IPS DF 6.9 (cell line): Measurements from ENCODE around the gene PRKD3.

Source experiments
- DNase-seq: peaks from one replicate; pipeline ENCODE4 v3.0.0-alpha.2; 2013; ENCODE audit warnings: low read depth, low spot score
- H3K27ac ChIP-seq: one replicate; pipeline ENCODE4 v1.5.1; 2013; ENCODE audit warnings: low read length, control low read depth
- H3K27me3 ChIP-seq: 2 replicates; pipeline ENCODE4 v1.6.1; 2013; ENCODE audit warnings: mild to moderate bottlenecking, low read length; ENCODE audit not compliant: control insufficient read depth, insufficient read depth
- H3K36me3 ChIP-seq: 2 replicates; pipeline ENCODE4 v1.6.1; 2013; ENCODE audit warnings: low read length; ENCODE audit not compliant: control insufficient read depth, insufficient read depth
- H3K4me1 ChIP-seq: 2 replicates; pipeline ENCODE4 v1.6.1; 2013; ENCODE audit warnings: low read length; ENCODE audit not compliant: control insufficient read depth, insufficient read depth
- H3K4me3 ChIP-seq: 2 replicates; pipeline ENCODE4 v1.5.1; 2013; ENCODE audit warnings: mild to moderate bottlenecking, low read length
- H3K9me3 ChIP-seq: 2 replicates; pipeline ENCODE4 v1.6.1; 2013; ENCODE audit warnings: low read length, inconsistent platforms; ENCODE audit not compliant: control insufficient read depth, insufficient read depth
- WGBS: extraction: QIAGEN DNeasy Blood & Tissue Kit; methylation state at CpG from one replicate; pipeline ENCODE4 v1.1.7; 2013; ENCODE audit warnings: mixed read lengths, missing lambda C conversion rate; ENCODE audit not compliant: insufficient read length, insufficient coverage; 5-methylcytosine and 5-hydroxymethylcytosine counted together

Gene PRKD3

DNA sequence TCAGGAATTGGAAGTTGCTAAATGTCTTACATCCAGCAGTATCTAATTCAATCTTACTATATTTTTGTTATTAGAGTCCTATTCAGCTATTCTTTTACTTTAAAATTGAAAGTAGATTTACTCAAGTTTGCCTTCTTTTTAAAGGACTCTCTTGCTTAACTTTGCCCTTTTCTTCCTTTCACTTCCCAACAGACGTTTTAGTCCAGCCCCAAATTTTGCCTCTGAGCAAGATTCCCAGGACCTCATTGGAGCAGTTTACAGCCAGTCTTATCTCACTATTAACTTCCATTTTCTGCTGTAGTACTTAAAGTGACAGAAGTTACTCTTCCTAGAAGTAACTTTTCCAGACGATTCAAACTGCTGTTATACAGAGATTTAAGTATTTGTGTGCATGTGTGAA, 1.7 kb upstream of the PRKD3 start:
- DNase-seq: no peak
- Histone ChIP-seq H3K27me3 (peaks cover 5% of the 10 kb centered on the region; the same call in 1 of the 2 replicates), H3K4me3 (no peak overlapping the region), H3K36me3 (no peaks in the 10 kb centered on the region), H3K4me1 (peaks cover 2% of the 10 kb centered on the region; the same call in 1 of the 2 replicates), H3K9me3 (no peaks in the 10 kb centered on the region), H3K27ac (no peak overlapping the region)
- no CpG with 5 or more reads among the region's 2 CpGs for WGBS

DNA sequence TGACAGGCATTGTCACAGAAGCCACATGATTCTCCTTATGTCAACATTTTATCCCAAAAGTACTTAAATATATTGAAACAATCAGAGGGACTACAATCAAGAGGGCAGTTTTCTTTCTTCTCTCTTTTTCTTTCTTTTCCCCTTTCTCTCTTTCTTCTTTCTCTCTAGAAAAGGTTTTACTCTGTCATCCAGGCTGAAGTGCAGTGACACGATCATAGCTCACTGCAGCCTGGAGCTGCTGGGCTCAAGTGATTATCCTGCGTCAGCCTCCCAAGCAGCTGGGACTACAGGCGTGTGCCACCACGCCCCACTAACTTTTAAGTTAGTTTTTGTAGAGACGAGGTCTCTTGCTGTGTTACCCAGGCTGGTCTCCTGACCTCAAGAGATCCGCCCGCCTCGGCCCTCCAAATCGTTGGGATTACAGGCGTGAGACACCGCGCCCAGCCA, 1.0 kb upstream of the PRKD3 start:
- no peak overlapping the region for H3K27ac ChIP-seq
- H3K36me3 ChIP-seq: no peaks in the 10 kb centered on the region
- peaks cover 2% of the 10 kb centered on the region; the same call in 1 of the 2 replicates for H3K4me1 ChIP-seq
- no peak for DNase-seq
- peaks cover 5% of the 10 kb centered on the region; the same call in 1 of the 2 replicates for H3K27me3 ChIP-seq
- no peak overlapping the region for H3K4me3 ChIP-seq
- WGBS: no CpG with 5 or more reads among the region's 12 CpGs
- no peaks in the 10 kb centered on the region for H3K9me3 ChIP-seq

DNA sequence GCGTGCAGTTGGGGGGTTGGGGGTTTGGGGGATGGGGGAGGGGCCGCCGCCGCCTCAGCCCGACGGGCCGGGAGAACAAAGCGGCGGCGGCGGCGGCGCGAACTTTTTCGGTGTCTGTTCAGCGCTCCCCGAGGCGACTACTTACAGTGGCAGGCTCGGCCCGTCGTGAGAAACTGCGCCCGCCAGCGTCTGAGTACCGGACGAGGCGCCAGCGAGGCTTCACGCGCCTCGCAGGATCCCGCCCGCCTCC, 172 bp downstream of the PRKD3 start:
- no peaks in the 10 kb centered on the region for H3K36me3 ChIP-seq
- H3K4me1 ChIP-seq: peaks cover 2% of the 10 kb centered on the region; the same call in 1 of the 2 replicates
- peaks cover 5% of the 10 kb centered on the region; the same call in 1 of the 2 replicates for H3K27me3 ChIP-seq
- no peaks in the 10 kb centered on the region for H3K9me3 ChIP-seq
- H3K4me3 ChIP-seq: peak overlapping the region; percentile 99; the same call in 1 of the 2 replicates
- no peak overlapping the region for H3K27ac ChIP-seq
- DNase-seq: no peak
- WGBS: no CpG with 5 or more reads among the region's 33 CpGs

DNA sequence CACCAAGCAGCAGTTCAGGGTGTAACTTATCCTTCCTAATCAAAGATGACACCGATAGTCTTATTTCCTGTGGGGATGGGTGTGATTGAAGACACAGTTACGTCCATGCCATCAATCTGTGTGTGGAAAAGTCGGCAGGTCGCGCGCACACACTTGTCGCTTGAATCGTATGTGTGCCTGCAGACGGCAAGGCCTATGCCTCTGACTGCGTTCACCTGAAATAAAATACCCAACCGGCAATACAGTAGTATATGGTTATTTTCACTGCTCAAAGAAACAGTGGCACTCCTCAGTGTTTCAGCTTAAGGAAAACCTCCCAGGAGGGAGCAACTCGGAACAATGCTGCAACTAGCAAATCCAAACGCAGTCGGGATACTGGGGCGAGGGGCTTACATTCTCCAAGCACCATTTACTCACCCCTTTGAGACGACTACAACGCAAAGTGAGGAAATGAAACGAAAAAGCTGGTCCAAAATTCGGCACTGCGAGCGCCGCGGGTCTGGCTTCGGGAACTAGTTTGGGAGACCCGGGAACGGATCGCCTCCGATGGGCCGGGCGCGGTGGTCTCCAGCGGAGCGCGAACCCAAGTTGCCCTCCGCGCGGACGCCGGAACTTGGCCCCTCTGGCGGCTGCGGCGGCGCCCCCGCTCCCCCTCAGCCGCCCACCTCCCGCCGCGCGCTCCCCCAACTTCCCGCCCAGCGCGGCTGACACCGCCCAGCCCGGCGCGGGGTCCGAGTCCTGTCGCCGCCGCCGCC, 675 bp downstream of the PRKD3 start:
- peak overlapping the region; percentile 99 for H3K4me3 ChIP-seq
- no peaks in the 10 kb centered on the region for H3K36me3 ChIP-seq
- no CpG with 5 or more reads among the region's 61 CpGs for WGBS
- H3K4me1 ChIP-seq: peaks cover 2% of the 10 kb centered on the region; the same call in 1 of the 2 replicates
- H3K27ac ChIP-seq: no peak overlapping the region
- no peak for DNase-seq
- H3K9me3 ChIP-seq: no peaks in the 10 kb centered on the region
- H3K27me3 ChIP-seq: peaks cover 5% of the 10 kb centered on the region; the same call in 1 of the 2 replicates

DNA sequence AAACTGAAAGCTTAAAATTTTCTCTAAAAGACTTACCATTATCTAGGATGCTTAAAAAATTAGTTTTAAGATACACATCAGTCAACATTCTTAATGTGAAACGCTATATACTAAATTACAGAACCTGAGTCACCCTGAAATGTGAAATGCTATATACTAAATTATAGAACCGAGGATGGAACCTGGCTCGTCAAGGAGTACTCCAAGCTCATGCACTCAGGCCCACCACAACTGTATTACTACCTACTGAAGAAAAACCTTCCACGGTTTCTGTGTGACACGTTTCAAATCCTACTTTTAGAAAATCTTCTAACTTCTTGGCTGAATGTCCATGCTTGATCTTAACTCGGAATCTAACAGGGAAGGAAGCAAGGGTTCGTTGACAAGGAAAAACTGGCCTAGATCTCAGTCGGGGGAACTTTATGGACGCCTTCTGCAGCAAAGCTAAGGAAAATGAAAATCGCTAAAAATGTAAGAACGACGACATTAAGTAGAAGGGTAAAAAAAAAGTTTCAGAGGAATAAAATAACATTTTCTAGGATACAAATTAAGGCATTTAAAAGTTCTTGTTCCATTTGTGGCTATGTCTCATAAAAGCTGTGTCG, 1.4 kb downstream of the PRKD3 start:
- WGBS: no CpG with 5 or more reads among the region's 13 CpGs
- Histone ChIP-seq H3K4me1 (peaks cover 2% of the 10 kb centered on the region; the same call in 1 of the 2 replicates), H3K9me3 (no peaks in the 10 kb centered on the region), H3K4me3 (peak overlapping the region; percentile 99; the same call in 1 of the 2 replicates), H3K27me3 (peaks cover 5% of the 10 kb centered on the region; the same call in 1 of the 2 replicates), H3K27ac (no peak overlapping the region), H3K36me3 (no peaks in the 10 kb centered on the region)
- DNase-seq: no peak

DNA sequence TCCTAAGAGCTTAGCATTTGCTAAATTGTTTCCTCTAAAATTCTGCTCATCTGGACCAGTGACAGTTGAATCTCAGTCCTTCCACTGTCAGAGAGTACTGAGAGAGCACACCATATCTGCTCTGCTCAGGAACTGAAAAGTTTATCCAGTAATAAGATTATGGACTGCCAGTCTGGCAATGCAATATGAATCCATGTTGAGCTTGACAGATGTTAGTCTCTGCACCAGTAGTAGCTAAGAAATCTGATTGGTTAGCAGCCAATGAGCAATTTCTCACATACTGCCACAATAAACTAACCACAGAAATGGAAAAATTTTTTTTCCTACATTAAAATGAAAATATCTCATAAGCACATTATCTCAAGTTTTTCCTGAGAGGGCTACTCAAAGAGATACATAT, 2.3 kb downstream of the PRKD3 start:
- H3K9me3 ChIP-seq: no peaks in the 10 kb centered on the region
- H3K27ac ChIP-seq: no peak overlapping the region
- H3K36me3 ChIP-seq: no peaks in the 10 kb centered on the region
- H3K4me3 ChIP-seq: no peak overlapping the region
- peaks cover 2% of the 10 kb centered on the region; the same call in 1 of the 2 replicates for H3K4me1 ChIP-seq
- no peak for DNase-seq
- peaks cover 5% of the 10 kb centered on the region; the same call in 1 of the 2 replicates for H3K27me3 ChIP-seq

DNA sequence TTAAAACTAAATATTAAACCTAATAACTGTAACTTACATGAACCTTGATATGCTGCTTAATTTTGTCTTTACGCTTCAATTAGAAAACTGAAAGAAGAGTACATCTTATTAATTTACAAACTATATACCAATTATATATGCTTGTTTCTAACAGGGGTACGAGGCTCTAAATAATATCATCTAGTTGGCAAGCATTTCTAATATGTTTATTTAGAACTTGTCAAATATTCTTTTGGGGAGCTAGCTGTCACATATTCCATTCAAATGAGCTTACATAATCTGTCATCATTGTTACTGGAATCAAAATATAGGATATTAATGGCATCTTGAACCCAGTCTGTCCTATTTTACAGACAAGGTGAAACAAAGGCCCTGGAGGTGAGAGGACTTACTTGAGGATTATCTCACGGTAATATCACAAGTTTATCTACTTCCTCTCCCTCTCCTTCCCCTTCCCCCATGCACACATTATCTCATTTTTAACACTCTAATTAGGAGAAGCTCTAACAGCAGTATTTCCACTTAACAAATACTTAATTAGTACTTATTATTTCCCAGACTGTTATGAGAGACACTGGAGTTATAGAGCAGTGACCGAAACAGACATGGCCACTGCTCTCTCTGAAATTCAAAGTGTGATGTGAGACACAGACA, 3.5 kb downstream of the PRKD3 start:
- Histone ChIP-seq H3K27me3 (peaks cover 5% of the 10 kb centered on the region; the same call in 1 of the 2 replicates), H3K4me1 (peaks cover 2% of the 10 kb centered on the region; the same call in 1 of the 2 replicates), H3K36me3 (no peaks in the 10 kb centered on the region), H3K27ac (no peak overlapping the region), H3K9me3 (no peaks in the 10 kb centered on the region), H3K4me3 (no peak overlapping the region)
- DNase-seq: no peak
- no CpG with 5 or more reads among the region's 4 CpGs for WGBS

DNA sequence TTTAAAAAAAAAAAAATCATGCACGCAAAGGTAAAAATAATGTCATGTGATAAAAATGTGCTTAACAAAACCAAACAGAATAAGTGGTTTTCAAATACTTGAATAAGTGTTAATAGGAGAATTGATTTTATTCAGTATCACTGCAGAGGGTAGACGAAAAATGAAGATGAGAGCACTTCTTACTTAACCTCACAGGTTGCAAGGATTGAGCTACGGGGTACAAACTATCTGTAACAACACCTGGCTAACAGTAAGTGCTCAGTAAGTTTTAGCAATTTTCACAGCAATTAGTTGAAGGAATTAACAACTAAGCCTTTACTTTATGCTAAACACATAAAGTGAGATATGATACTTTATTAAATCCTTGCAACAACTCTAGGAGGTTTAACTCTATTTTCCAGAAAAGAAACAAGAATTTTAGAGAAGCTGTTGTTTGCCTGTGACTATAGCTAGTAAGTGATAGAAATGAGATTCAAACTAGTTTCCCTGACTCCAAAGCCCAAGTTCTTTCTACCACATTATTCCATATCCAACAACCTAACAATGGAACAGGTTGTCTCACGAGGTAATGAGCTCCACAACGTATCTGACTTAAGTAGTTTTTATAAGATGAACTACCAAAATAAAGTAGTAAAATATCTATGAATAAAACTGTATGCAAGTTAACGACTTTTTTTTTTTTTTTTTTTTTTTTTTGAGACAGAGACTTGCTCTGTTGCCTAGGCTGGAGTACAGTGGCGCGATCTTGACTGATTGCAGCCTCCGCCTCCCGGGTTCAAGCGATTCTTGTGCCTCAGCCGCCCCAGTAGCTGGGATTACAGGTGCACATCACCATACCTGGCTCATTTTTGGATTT, 4.7 kb downstream of the PRKD3 start:
- Histone ChIP-seq H3K27ac (no peak overlapping the region), H3K27me3 (peaks cover 1% of the 10 kb centered on the region; the same call in 1 of the 2 replicates), H3K36me3 (no peaks in the 10 kb centered on the region), H3K4me1 (peaks cover 1% of the 10 kb centered on the region; the same call in 1 of the 2 replicates), H3K9me3 (no peaks in the 10 kb centered on the region), H3K4me3 (no peak overlapping the region)
- WGBS: no CpG with 5 or more reads among the region's 12 CpGs
- DNase-seq: no peak

DNA sequence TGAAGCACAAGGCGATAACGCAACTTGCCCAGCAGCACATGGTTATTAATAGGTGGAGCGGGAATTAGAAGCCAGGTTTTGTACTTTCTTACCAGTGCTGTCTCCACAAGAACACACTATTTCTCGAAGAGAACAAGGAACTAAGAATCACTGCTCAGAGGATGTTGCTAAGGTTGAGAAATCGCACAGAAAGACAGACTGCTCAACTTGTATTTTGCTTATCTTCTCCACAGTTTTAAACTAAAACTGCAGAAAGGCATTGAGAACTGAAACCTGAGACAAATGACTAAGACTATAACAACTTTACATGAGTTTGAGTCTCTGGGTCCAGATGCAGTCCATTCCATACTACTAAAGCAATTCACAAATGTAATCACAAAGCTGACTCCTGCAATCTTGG, 6.2 kb downstream of the PRKD3 start:
- H3K27me3 ChIP-seq: no peaks in the 10 kb centered on the region
- H3K27ac ChIP-seq: no peak overlapping the region
- no peaks in the 10 kb centered on the region for H3K9me3 ChIP-seq
- no peak overlapping the region for H3K4me3 ChIP-seq
- no peak for DNase-seq
- no peaks in the 10 kb centered on the region for H3K4me1 ChIP-seq
- WGBS: no CpG with 5 or more reads among the region's 5 CpGs
- no peaks in the 10 kb centered on the region for H3K36me3 ChIP-seq

DNA sequence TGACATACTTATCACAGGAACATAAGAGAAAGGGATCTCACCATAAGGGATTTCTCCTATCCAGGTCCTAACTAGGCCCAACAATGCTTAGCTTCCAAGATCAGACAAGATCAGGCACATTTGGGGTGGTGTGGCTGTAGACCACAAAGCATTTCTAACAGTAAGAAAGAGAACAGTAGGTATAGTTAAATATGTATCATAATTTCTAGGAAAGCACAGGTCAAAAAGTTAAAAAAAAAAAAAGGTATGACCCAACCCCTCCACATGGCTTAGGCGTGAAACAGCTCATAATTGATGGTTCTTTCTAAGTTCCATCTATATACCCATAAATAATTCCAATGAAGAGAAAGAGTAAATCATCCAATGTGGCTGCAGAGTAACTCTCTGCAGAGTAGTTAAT, 6.9 kb downstream of the PRKD3 start:
- no peaks in the 10 kb centered on the region for H3K27me3 ChIP-seq
- H3K36me3 ChIP-seq: no peaks in the 10 kb centered on the region
- WGBS: no CpG with 5 or more reads among the region's 1 CpG
- H3K4me1 ChIP-seq: no peaks in the 10 kb centered on the region
- H3K9me3 ChIP-seq: no peaks in the 10 kb centered on the region
- no peak overlapping the region for H3K4me3 ChIP-seq
- no peak overlapping the region for H3K27ac ChIP-seq
- DNase-seq: no peak
